Suppressor macrophage treated with lipopolysaccharide for 1 hour (primary cell): ENCODE results near the gene LCN6.

Source experiments
- DNase-seq, 3 donors: peaks; one replicate each; pipeline ENCODE4 v3.0.0-alpha.2; 2020 to 2022

LCN6 gene

DNA sequence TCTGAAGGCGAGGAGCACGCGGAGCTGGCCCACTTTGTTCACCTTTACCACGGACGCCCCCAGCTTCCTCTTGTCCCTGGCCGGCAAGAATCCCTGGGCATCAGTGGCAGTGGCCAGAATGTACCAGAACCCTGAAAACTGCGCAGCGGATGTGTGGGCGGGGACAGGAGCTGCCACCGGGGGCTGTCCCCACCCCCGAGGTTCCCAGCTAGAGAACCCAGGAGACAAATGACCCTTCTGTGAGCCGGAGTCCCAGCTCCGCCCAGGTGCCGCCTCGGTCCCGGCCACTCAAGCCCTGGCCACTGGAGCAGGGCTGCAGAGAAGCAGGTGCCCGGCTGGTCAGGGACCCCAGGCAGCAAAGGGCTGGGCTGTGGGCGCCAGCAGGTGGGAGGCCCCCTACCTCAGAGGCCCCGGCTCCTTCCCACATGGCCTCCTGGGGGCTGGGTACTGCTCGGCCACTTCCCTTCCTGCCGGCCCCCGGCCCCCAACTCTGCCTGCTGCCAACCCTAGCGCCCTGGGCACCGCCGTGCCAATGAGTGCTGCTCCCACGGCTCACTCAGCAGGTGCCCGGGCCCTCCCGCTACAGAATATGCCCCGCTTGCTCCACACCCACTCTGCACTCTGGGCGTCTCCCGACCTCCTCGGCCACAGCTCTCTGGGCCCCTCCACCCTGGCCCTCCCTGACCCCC, 6.3 kb downstream of the LCN6 start:
- DNase-seq: peak; percentile 85 to 93 (median 86)

DNA sequence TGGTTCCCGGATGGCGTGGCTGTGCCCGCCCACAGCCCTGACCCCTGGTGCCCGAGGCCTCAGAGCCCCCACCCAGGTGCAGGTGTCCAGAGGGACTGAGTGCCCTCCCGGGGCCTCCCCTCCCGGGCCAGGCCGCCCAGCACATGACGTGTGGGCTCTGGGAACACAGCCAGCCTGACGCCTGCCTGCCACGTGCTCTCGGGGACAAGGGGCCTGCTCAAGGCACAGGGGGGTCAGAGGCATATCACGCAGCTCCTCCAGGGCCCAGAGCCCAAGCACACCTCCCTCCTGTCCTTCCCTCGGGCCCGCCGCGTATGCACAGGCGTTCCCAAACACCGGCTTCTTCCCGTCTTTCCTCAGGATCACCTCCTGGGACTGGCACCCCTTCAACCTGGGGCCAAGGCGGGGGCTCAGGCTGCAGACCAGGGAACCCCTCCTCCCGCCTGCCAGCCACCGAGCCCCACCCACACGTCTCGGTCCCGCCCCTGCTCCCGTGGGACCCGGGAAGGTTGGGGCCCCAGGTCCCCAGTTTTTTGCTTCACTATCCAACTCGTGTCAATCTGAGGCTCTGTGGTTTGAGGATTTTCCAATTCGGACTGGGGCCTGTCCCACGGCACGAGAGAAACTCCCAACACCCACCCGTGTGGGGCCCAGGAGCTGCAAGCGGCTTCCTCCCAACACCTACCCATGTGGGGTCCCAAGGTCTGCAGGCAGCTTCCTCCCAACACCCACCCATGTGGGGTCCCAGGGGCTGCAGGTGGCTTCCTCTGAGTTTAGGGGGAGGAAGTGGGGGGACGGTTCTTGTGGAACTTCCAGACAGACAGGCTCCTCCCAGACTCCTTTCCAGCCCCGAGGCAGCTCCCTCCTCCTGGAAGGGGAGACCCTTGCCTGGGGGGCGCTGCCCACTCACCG, 7.1 kb downstream of the LCN6 start:
- DNase-seq: peak; percentile 56 to 71 (median 60)

DNA sequence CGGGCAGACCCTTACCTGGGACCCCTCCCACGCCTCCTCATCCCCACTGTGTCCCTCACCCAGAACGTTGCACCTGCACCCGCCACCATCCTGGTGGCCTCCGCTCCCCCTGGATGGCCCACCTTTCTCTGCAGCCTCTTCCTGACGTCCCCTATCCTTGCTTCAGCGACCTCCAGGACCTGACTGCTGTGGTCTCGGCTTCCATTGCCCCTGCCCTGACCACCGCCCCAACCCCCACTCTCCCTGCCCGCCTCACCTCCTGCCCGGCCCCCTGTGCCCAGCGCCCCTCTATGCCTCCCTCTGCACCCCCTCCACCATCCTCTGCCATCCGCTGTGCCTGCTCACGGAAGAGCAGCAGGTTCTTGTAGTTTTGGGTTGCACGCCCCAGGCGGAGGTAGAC, 7.8 kb downstream of the LCN6 start:
- DNase-seq: no peak

DNA sequence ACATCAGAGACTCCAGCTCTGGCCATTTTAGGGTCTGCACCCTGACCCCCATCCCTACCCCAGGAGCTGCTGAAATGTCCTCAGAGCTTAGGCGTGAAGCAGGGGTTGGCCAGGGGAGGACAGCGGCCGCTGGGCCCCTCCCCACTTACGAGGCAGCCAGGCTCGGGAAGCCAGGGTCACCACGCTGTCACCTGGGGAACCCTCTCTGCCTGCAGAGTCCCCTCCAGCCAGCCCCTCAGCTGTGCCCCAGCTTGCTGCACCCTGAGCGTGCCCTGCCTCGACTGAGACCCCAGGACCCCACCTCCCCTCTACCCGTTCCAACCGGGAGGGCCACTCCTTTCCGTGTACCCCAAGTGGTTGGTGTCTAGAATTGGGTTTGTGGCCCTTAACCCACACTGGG, 8.3 kb downstream of the LCN6 start:
- DNase-seq: no peak

DNA sequence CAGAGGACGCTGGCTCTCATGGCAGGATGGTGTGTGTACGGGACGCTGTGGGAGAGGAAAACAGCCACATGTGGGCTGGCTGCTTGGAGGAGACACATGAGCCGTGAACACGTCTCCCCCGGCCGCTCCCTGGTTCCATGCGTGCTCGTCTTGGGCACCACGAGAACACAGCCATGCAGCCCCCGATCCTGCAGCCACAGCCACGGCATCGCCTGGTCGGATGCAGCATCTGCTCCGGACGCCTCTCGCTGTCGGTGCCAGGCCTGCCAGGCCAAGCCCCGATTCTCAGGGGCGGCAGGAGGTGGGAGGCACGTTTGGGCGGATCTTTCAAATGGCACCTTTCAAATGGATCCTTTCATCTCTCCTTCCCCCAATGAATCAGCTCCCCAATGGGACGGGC, 8.8 kb downstream of the LCN6 start:
- no peak for DNase-seq

DNA sequence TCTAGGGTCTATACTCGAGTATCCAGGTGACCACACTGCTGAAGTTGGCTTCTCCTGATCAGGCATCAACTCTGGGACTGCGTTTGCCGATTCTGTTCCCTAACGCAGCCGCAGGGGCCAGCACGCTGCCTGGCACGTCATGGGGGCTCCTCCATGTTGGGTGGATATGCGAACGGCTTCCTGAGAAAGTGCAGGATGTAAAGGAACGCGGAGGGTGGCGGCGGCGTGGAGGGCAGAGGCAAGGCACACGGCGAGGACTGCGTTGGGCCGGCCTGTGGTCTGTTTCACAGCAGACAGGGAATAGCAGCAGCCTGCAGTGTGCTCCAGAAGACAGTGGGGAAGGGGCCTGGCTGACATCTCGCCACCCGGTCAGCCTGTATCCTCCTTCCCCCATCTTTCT, 9.4 kb downstream of the LCN6 start:
- DNase-seq: no peak

DNA sequence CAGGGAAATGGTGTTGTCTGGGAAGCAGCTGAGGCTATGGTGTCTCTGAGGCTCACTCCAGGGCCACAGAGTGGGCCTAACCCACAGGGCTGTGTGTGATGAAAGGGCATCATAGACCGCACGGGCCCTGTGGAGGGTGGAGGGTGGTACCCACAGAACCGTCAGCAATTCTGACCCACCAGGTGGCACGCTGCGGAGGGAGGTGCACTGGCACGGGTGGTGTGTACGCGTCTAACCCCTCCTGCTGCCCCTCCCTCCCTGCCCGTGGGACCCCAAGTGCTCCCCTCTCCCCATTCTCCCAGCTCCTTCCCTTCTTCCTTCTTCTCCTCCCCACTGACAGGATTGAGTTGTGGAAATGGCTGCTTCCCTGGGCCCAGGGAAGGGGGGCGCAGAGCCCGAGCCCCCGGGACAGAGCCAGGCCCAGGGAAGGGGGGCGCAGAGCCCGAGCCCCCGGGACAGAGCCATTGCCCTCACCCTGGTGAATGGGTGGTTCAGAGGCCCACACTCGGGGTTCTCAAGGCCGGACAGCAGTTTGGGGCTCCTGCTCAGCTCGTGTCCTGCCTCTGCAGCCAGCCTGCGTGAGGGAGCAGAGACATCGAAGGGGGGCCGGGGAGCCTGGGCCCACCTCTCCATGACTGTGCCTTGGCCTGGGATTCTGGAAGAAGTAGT, 12.4 kb downstream of the LCN6 start:
- no peak for DNase-seq

DNA sequence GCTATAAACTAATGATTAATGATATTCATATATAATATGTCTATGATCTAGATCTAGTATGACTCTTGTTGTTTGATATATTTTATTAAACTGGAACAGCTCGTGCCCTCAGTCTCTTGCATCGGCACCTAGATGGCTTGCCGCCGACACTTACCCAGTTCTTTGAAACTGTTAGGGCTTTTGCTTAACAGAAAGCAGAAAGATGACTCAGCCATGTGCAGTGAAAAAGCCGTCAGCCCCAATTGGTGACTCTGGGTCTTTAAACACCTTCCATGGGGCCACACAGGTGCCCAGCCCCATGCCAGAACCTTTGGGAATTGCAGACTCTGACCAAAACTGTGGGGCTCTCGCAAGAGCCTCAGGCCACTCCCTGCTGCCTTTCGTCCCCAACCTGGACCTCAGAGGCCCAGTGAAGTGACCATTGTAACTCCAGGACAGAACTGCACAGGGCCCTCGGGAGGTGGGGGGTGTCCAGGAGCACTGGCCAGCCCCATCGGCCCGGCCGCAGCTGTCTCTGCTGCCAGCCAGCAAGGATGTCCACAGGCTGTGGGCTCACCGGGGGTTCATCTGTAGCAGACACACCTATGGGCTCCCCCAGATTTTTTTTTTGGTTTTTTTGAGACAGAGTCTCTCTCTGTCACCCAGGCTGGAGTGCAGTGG, 13.4 kb downstream of the LCN6 start:
- no peak for DNase-seq

DNA sequence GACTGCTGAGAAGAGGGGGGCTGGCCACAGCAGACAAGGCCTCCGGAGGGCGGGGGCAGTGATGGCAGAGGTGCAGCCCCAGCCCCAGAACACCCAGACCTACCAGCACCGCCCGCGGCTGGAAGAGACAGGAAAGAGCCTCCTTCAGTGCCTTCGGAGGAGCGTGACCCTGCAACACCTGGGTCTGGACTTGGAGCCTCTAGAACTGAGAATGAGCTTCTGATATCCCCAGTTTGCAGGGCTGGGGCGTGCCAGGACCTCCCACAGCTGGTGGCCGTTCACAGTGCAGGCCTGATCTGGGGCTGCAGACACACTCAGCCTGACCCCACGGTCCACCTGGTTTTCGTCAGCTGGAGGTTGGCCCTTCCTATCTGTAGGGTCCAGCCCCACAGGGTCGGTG, 14.7 kb downstream of the LCN6 start:
- no peak for DNase-seq

DNA sequence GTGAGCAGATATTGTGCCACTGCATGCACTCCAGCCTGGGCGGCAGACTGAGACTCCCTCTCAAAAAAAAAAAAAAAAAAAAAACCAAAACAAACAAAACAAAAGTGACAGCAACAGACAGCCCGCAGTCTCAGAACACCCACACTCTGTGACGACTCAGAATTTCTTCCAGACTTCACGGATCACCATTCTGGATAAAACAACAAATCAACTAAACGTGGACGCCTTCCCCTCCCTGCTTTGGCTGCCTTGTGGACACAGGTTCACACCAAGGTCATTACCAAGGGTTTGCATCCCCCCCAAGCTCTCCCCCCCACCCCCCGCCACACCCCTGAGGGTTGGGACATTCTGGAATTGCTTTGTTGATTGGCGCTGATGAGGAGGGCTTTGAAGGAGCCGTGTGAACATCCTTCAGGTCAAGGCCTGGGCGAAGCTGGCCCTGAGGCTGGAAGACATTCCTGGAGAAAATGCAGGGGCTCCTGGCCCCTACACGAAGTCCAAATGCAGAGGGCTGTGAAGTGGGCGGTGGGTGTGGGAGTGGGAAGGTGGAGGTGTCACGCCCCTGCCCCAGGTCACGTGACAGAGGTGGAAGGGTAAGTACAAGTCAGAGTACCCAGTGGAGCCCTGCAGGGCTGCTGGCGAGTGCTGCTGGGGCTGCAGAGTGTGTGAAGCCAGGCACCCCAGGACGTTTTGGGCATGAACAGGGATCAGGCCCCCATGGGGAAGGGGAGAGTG, 15.7 kb downstream of the LCN6 start:
- no peak for DNase-seq

DNA sequence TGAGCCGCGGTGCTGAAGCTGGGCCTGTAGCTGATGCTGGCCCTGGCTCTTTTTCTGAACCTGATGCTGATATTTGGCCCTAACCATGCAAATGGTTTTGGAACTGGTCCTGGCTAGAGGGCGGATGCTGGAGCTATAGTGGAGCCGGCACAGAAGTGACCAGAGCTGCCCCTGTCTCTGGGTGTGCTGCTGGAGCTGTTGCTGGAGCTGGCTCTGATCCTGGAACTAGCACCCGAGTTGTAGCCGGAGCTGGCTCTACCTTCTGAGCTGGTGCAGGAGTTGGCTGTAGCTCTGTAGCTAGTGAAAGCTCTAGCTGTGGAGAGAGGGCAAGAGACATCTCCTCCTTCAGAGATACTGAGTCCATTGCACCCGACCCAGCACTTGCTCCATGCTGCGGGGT, 18.4 kb downstream of the LCN6 start:
- DNase-seq: no peak

DNA sequence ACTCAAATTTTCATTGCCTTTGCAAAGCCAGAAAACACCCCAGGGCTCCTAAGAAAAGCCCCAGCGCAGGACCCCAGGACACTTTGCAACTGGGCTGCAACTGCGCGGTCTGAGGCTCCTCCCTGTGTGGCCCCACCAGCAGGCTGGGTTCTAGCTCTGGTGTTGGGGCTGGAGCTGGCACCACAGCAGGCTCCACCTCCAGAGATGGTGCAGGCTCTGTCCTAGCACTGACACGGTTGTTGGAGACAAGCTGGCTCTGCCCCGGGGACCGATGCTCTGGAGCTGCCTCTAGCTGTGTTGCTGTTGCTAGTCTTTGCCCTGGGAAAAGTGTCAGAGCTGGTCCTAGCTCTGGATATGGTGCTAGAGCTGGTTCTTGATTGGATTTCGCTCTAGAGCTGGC, 19.2 kb downstream of the LCN6 start:
- DNase-seq: no peak

DNA sequence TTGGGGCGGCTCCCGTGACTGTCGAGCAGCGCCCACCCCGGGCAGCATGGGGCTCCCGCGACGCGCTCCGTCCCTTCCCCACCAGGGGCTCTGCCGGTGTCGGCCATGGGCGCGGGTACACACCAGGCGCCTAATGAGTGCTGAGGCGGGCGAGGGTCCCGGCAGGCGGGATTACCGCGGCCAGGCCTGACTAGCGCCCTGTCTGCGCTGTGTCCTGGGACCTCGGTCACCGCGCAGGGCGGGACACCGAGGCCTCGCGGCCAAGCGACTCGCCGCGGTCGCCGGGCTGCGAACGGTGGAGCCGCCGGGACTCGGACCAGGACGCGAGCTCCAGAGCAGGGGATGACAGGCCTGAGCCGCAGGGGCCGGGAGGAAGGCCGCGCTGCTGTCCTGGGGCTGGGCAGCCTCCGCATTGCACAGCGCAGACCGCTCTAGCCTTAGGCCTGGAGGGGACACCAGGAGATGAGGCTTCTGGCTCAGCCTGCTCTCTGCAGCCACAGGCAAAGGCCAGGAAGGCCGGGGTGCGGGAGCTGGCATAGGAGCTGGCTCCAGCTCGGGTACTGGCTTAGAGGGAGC, 19.7 kb downstream of the LCN6 start:
- peak; percentile 38 to 56 (median 40) for DNase-seq

DNA sequence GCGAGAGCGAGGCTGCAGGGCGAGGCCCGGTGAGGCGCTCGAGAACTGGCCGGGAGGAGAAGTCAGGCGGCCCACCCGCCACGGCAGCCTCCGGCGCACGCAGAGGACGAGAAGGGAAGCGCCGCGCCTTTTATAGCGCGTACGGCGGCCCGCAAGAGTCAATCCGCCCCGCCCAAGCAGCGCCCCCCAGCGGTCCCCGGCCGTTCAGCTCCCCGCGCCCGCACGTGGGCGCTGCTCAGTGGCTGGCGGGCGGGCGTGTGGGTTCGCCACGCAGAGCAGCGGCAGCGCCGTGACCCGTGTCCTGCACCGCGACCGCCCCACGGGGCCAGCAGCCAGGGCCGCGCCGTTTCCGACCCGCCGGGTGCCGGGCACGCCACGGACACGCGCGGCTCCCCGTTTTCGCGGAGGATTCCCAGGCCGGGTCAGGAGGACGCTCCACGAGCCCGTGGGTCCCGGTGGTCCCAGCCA, 20.2 kb downstream of the LCN6 start:
- DNase-seq: peak; percentile 90 to 98 (median 97)

DNA sequence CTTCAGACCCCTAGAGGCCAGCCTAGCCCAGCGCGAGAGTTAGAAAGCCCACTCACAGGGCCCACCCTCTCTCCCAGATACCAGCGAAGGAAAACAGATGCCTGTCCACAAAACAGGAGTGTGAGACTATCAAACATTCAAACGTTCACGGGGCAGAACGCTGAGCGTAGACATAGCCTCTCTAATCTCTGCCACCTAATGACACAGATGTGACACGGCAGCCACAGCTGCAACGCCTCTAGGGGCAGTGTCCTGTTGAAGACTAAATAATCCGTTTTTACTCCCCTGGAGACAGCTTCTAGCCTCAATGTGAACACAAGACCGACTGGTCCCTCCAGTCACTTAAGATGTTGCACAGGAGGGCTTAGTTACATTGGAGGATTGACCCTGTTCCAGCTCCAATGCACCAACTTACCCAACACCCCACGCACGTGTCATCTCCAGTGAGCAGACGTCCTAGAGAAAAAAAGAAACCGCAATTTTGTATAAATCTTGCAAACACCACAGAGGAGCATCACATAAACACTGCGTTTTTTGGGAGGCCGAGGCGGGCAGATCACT, 21.6 kb downstream of the LCN6 start:
- peak; percentile 60 to 65 (median 60) for DNase-seq

DNA sequence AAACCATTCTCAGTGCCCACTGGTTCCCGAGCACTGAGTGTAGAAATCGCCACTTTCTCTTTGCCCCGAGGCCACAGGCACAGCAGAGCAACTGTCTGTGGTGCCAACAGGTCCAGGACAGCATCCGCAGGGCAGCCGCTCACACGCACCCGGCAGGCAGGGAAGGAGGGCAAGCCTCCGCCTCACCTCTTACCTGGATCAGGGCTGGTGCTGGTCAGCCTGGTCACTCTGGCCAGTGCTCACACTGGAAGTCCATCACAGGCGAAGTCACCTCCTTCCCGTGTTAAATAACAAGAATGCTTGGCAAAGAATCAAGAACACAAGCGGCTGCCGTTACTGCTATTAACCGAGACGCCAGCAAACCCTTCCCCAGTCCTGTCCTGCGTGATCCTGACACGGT, 22.2 kb downstream of the LCN6 start:
- no peak for DNase-seq

DNA sequence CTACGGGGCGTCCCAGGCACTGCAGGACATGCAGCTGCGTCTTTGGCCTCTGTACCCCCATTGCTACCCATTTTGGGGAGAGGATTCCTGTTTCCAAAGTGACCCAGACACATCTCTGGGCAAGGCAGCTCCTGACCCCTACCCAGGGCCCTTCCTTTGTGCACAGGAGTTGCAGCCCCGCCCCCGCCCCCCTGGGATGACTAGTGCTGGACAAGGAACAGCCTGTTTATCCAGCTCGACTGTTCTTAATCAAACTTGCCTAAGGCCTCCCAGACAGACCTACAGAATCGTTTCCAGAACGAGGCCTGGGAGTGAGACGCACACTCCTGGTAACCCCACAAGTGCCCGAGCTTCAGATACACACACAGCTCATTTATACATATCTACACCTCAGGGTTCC, 22.7 kb downstream of the LCN6 start:
- DNase-seq: no peak

DNA sequence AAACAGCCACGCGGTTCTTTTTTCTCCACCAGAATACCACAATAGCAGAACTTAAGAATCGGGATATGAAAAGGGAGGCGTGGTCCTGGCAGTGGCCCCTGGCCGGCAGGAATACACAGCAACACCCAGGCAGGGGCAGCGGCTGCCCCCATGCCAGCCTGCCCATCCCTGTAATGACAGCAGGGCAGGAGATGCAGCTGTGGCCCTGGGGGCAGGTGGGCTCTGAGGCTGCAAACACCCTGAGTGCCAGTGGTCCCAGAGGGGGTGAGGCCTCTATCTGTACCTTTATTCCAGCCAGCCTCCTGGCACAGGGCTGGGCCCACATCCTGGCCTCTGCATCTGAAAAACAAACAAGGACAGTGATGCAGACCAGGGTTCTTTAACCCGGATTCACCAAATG, 23.6 kb downstream of the LCN6 start:
- no peak for DNase-seq

DNA sequence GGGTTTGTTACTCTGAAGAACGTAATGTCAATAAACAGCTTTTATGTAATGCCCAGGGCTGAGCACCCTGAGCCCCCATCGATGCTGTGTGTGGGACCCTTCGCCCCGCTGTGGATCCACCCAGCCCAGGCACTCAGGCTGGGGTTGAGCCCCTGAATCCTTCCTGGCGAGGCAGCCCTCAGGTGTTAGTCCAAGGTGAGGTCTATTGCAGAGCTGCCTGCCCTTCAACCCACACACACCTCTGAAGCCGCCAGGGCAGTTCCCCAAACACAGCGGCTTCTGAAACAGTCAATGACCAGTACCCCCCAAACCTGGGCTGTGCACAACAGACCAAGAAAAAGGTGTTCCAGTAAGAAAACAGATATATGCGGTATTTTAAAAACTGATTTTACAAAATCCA, 24.3 kb downstream of the LCN6 start:
- DNase-seq: no peak

DNA sequence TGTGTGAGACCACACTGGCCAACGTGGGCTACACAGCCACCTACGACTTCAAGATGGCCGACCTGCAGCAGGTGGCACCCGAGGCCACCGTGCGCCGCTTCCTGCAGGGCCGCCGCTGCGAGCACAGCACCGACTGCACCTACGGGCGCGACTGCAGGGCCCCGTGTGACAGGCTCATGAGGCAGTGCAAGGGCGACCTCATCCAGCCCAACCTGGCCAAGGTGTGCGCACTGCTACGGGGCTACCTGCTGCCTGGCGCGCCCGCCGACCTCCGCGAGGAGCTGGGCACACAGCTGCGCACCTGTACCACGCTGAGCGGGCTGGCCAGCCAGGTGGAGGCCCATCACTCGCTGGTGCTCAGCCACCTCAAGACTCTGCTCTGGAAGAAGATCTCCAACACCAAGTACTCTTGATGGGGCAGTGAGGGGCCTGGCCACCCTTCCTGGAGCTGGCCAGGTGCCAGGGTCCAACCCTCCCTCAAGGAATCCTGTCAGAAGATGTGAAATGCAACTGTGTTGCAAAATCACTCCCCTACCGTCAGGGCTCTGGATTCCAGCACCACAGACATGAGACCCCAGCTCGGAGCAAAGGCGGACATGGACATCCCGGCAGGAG, 24.9 kb downstream of the LCN6 start:
- DNase-seq: no peak

DNA sequence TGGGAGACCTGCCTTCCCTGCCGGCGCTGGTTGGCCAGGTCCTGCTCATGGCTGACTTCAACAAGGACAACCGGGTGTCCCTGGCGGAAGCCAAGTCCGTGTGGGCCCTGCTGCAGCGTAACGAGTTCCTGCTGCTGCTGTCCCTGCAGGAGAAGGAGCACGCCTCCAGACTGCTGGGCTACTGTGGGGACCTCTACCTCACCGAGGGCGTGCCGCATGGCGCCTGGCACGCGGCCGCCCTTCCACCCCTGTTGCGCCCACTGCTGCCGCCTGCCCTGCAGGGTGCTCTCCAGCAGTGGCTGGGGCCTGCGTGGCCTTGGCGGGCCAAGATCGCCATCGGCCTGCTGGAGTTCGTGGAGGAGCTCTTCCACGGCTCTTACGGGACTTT, 25.4 kb downstream of the LCN6 start:
- DNase-seq: no peak
